ENCODE results near the gene FXYD7.

The FXYD7 gene

DNA sequence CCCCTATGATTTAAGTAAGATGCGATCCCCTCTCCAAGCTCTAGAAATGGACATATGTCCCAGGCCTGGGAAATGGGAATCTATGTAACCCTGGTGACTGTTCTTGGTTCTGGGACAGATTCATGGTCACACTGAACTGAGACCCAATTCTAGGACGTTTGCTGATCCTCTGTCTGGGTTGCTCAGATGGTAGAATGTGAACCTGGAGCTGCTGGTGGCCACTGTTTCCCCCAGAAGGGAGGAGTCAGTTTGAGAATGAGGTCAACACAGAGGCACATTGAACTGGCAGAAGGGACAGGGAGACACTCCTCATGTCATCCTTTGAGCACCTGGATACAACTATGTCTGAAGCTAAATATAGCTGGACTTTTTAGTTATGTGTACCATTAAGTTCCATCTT, 56.4 kb downstream of the FXYD7 start:
- DNase-seq (ENCODE audit: low read depth in 2 of 2) = no peak

DNA sequence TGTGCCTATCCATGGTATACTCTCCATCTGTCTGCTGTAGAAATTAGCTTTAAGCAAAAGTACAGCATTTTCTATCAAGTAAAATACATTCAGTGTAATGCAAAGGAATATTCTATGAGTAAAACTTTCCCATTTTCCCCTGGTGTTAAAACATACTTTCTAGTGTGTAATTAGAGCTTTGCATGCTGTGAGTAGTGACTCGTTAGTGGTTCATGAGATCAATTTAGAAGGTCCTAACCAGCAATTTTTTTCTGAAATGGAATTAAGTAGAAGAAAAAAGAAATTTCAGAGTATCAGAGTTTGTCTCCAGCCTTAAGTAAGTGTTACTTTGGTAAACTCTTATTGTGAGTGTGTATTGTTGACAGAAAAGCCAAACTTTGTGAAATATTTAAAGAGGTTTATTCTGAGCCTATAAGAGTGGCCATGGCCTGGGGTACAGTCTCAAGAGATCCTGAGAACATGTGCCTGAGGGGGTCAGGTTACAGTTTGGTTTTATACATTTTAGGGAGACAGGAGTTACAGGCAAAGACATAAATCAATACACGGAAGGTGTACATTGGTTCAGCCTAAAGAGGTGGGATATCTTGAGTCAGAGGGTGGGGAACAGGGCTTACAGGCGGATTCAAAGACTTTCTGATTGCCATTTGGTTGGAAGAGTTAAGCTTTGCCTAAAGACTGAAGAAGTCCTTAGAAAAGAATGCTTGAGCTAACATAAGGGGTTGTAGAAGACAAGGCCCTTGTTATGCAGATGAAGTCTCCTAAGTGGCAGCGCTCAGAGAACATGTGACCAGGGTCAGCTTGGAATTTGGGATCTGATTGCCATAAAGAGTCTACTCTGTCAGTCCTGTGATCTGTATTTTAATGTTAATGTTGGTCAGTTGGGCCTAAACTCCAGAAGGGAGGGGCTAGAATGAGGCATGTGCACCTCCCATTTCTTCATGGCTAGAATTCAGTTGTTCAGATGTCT, 60.0 kb downstream of the FXYD7 start:
- DNase-seq (ENCODE audit: low read depth in 2 of 2) = no peak

Measured in fibroblast of skin of left quadriceps (primary cell).